Osteoblast (primary cell): Measurements from ENCODE around the gene FAM47E. TPM values are rescaled to one million over a fixed set of nuclear protein-coding genes. Genes with fewer than 3 reads are reported as not detected.

Experiments used
- DNase-seq: peaks from one replicate; pipeline ENCODE4 v3.0.0; 2011; ENCODE audit warnings: low spot score, mixed read lengths; ENCODE audit not compliant: insufficient read length; ENCODE audit errors: missing footprints
- H2AFZ ChIP-seq: 2 replicates; pipeline ENCODE4 v1.6.0; 2011; ENCODE audit warnings: mild to moderate bottlenecking, low read length
- H3K27ac ChIP-seq: 2 replicates; pipeline ENCODE4 v1.5.1; 2011; ENCODE audit warnings: mild to moderate bottlenecking, low read depth, low read length, moderate library complexity
- H3K27me3 ChIP-seq: 2 replicates; pipeline ENCODE4 v1.6.0; 2012; ENCODE audit warnings: mild to moderate bottlenecking, control low read depth, inconsistent platforms, low read length, moderate library complexity; ENCODE audit not compliant: insufficient read depth
- H3K36me3 ChIP-seq: 2 replicates; pipeline ENCODE4 v1.5.1; 2011; ENCODE audit warnings: mild to moderate bottlenecking, low read length, control low read depth, moderate library complexity; ENCODE audit not compliant: insufficient read depth
- H3K4me1 ChIP-seq: 2 replicates; pipeline ENCODE4 v1.5.1; 2011; ENCODE audit warnings: mild to moderate bottlenecking, low read length, control low read depth, moderate library complexity; ENCODE audit not compliant: insufficient read depth
- H3K4me2 ChIP-seq: 2 replicates; pipeline ENCODE4 v1.6.0; 2011; ENCODE audit warnings: mild to moderate bottlenecking, low read length; ENCODE audit not compliant: insufficient read depth
- H3K4me3 ChIP-seq: fragments of 200-600 bp; sonication (generic); 3 replicates; pipeline ENCODE4 v1.5.1; 2012; ENCODE audit warnings: mild to moderate bottlenecking, low read length, inconsistent platforms; ENCODE audit not compliant: insufficient read depth
- H3K79me2 ChIP-seq: 2 replicates; pipeline ENCODE4 v1.6.0; 2012; ENCODE audit warnings: mild to moderate bottlenecking, low read length, control low read depth, inconsistent platforms; ENCODE audit not compliant: insufficient read depth
- H3K9me3 ChIP-seq: 2 replicates; pipeline ENCODE4 v1.5.1; 2011; ENCODE audit warnings: low read depth, low read length, control low read depth
- H4K20me1 ChIP-seq: 2 replicates; pipeline ENCODE4 v1.6.0; 2012; ENCODE audit warnings: mild to moderate bottlenecking, low read length, control low read depth; ENCODE audit not compliant: insufficient read depth
- CTCF ChIP-seq: IDR thresholded peaks from 2 replicates; pipeline ENCODE4 v1.5.1; 2011; ENCODE audit warnings: mild to moderate bottlenecking, low read depth, low read length, moderate library complexity; ENCODE audit errors: extremely low read depth
- total RNA-seq: library from RNA; depleted of rRNA; stranded (reverse); fragments of >200 nt; gene quantifications from 2 replicates; pipeline ENCODE4 v1.2.3, GENCODE V29; 2012

FAM47E gene
- total RNA-seq, result under 0.01 and 0.36 TPM in 2 replicates

GRCh38 chr4:76251441-76252270 is at the start of gene FAM47E:
TSS of gene FAM47E (plus strand) at chr4:76251721. CDS start at chr4:76251747, 26 bp downstream.
- no peaks in the 10 kb centered on the region for H3K36me3 ChIP-seq
- peaks cover 76% of the 10 kb centered on the region for H3K27me3 ChIP-seq
- no peaks in the 10 kb centered on the region for H3K9me3 ChIP-seq
- H4K20me1 ChIP-seq, result no peaks in the 10 kb centered on the region
- peak within 1 kb of the TSS; percentile 72 for H3K4me3 ChIP-seq
- peak within 1 kb of the TSS; percentile 95 for H3K4me2 ChIP-seq
- no peak for TF ChIP-seq CTCF
- peak within 1 kb of the TSS; percentile 93 for H2AFZ ChIP-seq
- no peak within 1 kb of the TSS for H3K27ac ChIP-seq
- peaks cover 4% of the 10 kb centered on the region for H3K4me1 ChIP-seq
- peak; percentile 86 for DNase-seq
- H3K79me2 ChIP-seq, result no peaks in the 10 kb centered on the region

GRCh38 chr4:76203541-76203940 is 48.0 kb upstream of the FAM47E start:
- Histone ChIP-seq H3K79me2 (peaks cover 94% of the 10 kb centered on the region), H2AFZ (no peak overlapping the region), H3K9me3 (no peaks in the 10 kb centered on the region), H3K36me3 (no peaks in the 10 kb centered on the region), H3K4me2 (no peak overlapping the region), H3K27ac (no peak overlapping the region), H3K4me1 (peaks cover 53% of the 10 kb centered on the region), H3K4me3 (no peak overlapping the region), H3K27me3 (no peaks in the 10 kb centered on the region), H4K20me1 (peaks cover 6% of the 10 kb centered on the region)
- DNase-seq, result no peak
- TF ChIP-seq CTCF, result no peak

GRCh38 chr4:76204936-76205335 is 46.6 kb upstream of the FAM47E start:
- Histone ChIP-seq H3K27me3 (no peaks in the 10 kb centered on the region), H3K36me3 (no peaks in the 10 kb centered on the region), H2AFZ (no peak overlapping the region), H3K27ac (no peak overlapping the region), H3K4me2 (no peak overlapping the region), H3K4me3 (no peak overlapping the region), H3K4me1 (peaks cover 45% of the 10 kb centered on the region), H3K9me3 (no peaks in the 10 kb centered on the region), H4K20me1 (peaks cover 6% of the 10 kb centered on the region), H3K79me2 (peaks cover 98% of the 10 kb centered on the region)
- no peak for TF ChIP-seq CTCF
- DNase-seq, result no peak

GRCh38 chr4:76205476-76205875 is 46.0 kb upstream of the FAM47E start:
- Histone ChIP-seq H3K27ac (no peak overlapping the region), H4K20me1 (peaks cover 6% of the 10 kb centered on the region), H3K4me1 (peaks cover 44% of the 10 kb centered on the region), H3K4me3 (no peak overlapping the region), H3K9me3 (no peaks in the 10 kb centered on the region), H3K27me3 (no peaks in the 10 kb centered on the region), H3K36me3 (no peaks in the 10 kb centered on the region), H3K79me2 (peaks cover 98% of the 10 kb centered on the region), H3K4me2 (no peak overlapping the region), H2AFZ (no peak overlapping the region)
- DNase-seq, result no peak
- TF ChIP-seq CTCF, result no peak
